Fibroblast of skin of right biceps (primary cell): ENCODE data around the gene CDK17.

Experiments
- DNase-seq: peaks from one replicate; pipeline ENCODE4 v3.0.0-alpha.2; 2013

Gene CDK17

DNA sequence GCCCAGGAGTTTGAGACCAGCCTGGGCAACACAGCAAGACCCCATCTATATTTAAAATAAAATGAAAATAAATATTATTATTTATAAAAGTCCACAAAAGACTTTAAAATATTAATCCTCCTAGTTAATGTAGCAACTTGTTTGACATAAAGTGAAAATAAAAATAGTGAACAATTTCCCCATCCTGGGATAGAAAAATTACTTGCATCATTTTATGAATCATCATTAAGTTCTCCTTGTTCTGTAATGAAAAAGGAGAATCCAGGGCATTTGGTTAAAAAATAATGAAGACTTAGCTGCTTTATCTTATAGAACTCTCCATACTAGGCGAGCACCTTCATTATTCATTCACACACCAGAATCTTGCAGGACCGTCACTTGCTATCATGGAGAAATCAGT lies 140.0 kb downstream of the CDK17 start:
- no peak for DNase-seq

DNA sequence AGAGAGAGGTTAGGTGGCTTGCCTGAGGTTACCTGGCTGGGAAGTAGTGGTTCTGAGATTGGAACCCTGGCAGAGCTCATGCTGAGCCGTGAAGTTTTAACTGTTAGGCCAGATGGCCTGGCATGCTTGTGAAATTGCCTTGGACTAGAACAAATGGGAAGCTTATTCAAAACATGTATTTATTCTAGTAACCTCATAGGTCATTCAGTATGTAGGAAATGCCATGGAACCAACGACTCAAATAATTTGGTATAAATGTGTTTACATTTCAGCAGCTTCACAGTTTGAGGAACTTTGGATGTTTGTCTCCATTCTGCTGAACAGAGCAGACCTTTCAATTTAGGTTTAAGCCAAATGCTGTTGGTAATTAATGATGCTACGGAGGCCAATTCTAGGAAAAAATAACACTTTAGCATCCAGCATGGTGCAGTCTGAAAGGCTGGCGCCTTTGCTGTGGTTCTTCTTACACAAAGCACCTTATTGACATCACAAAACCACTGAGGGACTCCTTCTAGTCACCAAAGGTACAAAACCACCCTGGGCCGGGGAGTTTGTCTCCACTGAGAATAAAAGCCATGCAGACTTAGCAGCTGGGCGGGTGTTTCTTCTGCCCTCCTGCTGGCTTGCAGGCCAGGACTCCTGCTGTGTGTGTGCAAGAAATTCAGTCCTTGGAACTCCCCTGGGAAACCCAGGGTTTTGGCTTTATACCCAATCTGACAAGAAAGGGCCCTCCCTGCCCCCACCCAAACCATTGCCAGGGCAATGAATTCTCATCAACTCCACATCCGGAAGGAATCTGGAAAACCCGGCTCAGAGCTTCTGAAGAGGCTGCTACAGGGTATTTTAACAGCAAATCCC lies 141.9 kb downstream of the CDK17 start:
- DNase-seq = peak; percentile 81

DNA sequence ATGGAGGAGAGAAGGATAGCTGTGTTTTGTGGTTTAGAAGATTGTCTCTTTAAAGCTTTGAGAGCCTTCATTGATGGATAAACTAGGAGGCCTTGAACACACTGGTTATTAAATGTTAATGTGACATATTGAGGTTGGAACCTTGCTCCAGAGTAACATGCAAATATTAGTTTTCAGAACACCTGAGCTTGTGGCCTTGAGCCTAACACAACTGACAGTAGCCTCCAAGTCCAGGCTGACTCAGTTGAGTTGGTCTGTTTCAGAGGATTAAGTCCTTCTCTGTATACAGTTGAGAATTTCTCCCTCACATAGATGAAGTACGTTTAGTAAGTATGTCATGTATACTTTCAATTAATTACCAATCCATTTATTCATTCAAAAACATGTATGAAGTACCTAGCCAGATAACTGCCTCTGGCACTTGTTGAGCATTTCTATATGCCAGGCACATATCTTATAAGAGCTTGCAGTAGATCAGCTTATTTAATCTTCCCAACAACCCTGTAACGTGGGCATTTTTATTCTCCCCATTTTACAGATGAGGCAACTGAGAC lies 142.6 kb downstream of the CDK17 start:
- DNase-seq = no peak

DNA sequence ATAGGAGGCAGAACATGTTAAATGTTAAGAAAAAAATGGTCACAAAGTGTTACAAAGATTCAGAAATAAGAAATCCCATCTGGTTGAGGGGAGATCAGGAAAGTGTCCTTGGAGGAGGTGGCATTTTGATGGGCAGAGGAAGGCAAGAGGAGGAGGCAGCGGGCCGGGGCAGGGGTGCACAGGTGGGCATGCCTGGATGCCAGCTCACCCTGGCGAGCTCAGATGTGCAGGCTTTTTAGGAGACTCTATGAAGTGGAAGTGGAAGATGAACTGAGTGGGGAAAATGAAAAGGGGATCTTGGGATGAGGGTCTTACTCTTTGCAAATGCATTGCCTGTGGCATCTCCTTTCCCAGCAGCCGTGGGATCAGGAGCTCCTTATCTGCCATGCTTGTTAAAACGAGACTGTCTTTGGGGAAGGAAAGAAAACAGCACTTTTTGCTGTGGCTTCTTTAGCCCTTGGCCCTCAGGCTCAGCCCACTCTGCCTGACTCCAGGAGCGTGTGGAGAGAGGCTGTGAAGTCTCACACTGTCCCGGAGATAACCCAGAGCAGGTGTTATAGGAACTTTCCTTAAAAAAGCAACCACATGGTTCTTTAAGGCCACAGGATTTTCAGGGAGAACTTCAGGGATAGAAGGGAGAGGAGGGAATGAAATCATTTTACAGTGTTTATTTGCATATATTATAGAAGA lies 143.4 kb downstream of the CDK17 start:
- no peak for DNase-seq

DNA sequence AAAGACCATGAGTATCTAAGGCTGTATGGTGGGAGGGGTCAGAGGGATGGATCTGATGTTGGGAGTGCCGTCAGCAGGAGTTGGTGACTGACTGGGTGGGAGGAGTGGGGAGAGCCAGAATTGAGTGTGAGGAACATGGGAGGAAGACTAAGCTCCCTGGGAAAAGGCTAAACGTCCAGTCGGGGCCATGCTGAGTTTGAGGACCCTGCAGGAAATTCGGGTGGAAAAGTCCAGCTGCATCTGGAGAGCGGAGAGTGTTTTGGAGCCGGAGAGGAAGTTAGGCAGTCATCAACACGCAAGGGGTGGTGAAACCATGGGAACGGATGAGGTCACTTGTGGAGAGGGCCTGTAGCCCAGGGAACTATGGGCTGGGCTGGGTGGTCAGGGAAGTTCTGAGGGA lies 145.2 kb downstream of the CDK17 start:
- DNase-seq = peak; percentile 26

DNA sequence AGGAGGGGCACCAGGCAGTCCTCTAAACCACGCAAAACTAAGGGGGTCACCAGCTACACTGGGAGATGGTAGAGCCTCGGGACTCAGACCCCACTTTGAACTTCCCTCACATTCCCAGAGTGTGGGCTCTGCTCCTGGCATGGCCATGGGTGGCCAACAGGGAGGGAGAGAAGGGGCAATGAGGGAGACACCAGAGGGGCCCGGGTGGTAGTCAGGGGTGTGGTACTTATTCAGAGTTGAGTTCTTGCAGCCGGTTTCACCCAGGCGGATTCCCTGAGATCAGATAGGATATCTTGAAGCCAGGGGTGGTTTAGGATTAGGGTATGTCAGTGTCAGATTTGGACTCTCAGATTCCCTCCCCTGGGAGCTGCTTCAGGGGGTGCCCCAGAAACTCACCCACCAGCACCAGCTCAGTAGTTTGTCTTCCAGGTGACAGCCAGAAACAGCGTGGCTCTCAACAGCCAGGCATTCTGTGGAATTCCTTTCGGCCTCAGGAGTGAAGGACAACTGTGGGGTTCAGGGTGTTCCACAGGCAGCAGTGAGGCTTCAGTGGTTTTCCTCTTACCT lies 150.0 kb downstream of the CDK17 start:
- no peak for DNase-seq

DNA sequence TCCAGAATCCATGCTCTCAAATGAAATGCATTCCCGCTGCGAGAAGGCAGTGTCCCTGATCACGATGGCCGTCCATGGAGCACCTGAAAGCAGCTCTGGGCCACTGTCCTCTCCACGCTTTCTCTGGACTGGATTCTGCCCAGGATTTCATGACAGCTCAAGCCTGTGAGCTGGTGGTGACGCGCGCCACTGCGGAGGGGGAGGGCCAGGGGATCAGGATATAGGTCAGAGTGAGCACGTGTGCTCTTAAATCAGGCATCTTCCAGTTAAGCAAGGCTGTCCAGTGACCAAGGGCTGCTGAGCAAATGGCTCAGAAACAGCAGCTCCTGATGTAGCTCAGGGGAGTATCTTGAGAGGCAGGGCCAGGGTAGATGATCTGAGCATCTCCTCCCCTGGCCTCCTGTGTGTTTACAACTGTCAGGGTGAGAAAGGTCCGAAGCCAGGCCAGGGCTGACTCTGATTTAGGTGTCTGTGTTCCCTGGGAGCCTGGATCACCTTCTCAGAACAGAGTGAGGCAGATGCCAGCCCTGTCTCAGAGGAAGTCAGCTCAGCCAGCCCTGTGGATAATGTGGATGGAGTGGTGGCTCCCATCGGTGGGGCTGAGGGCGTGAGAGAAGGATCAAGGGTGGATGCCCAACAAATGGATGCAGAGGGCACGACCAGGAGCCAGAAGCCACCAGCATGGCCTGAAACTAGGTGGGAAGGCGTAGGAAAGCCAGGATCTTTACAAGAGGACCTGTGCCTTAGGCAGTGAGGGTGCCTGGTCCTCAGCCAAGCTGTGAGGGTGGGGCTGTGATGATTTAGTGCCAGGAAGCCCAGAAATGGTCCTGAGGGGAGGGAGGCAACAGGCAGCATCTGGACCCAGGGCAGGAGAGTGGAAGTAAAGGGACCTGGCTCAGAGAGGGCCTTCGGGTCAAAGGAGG lies 150.8 kb downstream of the CDK17 start:
- peak; percentile 53 for DNase-seq

DNA sequence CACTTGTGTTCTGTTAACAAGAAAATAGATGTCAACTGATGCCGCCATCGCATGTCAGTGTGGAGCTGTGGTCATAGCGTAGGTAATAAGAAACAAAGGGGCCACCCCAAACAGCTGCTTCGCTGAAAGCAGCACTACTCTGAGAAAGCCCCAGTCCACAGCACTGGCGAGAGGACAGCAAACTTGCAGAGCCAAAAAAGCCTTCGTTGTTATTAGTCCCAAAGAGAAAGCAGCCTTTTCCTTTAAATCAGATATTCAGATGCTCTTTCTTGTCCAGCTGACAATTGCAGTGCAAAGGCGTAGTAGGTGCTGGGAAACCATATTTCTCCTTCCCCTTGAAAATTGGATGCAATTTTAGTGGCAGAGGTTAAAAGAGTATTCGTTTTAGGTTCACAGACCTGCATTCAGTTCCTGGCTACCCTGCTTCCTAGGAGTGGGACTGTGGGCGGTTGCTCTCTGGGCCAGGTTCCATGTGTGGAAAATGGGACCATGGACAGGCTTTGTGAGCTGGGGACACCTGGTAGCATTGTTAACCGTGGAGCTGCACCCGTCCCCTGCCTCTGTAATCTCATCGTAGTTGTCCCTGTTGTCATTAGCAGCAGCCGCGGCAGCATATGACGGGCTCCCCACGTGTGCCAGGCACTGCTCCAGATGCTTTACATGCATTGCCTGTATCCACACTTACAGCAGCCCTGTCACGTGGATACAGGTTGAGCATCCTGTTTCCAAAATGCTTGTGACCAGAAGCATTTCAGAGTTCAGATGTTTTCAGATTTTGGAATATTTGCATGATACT lies 151.9 kb downstream of the CDK17 start:
- no peak for DNase-seq

DNA sequence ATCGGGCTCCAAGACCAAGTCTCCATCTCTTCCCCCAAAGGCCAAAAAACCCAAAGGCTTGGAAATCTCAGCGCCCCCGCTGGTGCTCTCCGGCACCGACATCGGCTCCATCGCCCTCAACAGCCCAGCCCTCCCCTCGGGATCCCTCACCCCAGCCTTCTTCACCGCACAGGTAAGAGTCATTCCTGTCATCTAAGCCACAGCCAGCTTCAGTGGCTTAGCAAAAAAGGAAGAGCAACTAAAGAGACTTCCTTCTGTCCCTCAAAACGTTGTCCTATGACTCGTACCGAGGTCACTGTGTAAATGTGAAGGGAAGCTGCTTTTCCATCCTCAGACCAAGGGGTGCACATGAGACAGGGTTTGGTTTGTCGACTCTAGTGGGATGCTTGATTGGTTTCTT lies 152.7 kb downstream of the CDK17 start:
- peak; percentile 70 for DNase-seq

DNA sequence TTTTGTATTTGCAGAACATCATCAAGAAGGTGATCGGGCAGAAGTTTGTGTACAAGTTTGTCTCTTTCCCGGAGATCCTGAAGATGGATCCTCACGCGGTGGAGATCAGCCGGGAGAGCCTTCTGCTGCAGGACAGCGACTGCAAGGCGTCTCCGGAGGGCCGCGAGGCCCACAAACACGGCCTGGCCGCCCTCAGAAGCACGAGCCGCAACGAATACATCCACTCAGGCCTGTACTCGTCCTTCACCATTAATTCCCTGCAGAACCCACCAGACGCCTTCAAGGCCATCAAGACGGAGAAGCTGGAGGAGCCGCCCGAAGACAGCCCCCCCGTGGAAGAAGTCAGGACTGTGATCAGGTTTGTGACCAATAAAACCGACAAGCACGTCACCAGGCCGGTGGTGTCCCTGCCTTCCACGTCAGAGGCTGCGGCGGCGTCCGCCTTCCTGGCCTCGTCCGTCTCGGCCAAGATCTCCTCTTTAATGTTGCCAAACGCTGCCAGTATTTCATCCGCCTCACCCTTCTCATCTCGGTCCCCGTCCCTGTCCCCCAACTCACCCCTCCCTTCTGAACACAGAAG lies 153.2 kb downstream of the CDK17 start:
- DNase-seq = no peak

DNA sequence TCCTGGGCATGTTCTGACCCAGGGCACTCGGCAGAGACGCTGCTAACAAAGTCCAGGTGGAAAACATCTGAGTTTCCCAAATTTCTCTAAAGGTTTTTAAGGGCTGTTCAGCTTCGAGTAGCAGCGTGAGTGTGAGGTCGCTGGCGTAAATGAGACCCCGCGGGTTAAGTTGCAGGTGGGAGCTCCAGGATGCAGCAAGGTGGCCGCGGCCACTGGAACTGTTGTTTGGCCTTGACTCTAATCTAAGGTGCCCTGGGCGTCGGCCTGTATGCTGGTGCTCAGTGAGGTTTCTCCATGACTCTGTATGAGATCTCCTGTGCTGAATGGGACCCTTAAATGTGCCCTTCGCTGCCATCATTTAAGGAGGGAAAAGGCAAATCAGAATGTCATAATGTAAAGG lies 155.4 kb downstream of the CDK17 start:
- DNase-seq = no peak

DNA sequence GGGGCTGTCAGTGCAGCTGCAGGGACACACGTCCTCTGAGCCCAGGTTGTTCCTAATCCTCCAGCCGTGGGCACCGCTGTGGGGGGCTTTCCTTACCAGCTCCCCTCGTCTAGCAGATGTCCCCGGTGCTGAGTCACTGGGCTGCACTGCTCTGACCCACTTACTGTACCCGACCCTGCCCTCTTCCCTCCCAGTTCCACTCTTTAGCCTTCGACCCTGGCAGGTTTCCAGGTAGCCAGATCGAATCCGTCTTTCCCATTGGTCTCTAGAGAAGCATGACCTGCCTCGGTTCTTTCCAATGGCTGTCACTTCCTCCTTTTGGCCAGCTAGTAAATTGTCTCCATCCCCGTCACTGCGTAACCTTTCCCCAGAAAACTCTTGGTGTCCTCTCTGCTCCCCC lies 157.6 kb downstream of the CDK17 start:
- no peak for DNase-seq

DNA sequence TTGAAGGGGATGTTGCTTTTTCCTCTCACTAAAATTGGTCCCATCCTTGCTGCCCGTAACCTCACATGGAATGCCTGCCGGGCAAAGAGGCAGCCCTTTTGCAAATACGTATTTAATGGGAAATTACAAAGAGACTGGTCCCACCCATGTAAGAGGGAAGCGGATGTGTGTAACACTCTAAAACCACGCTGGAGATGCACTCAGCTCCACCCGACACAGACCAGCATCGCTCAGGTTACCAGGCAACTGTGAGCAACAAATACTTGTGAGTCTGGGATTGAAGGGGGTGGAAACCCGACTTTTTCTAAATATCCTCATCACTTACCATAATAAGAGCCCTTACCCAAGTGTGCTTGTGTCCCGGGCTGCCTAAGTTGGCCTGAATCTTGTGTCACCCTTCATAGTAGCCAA lies 158.4 kb downstream of the CDK17 start:
- peak; percentile 74 for DNase-seq

DNA sequence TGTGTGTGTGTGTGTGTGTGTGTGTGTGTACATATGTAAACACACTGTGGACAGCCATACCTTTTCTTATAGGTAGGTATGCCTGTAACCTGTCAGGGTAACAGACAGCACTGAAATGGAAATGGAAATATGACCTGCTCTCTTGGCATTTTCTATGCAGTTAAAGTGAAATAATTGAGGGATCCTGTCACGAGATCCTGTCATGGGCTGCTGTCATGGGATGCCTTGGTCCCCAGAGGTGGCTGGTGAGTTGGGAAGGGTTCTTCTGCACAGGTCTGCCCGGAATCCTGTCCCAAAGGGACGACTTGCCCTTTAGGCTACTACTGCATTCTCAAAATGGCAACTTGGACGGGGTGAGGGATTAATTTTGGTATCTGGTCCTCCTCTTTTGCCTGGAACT lies 158.8 kb downstream of the CDK17 start:
- no peak for DNase-seq

DNA sequence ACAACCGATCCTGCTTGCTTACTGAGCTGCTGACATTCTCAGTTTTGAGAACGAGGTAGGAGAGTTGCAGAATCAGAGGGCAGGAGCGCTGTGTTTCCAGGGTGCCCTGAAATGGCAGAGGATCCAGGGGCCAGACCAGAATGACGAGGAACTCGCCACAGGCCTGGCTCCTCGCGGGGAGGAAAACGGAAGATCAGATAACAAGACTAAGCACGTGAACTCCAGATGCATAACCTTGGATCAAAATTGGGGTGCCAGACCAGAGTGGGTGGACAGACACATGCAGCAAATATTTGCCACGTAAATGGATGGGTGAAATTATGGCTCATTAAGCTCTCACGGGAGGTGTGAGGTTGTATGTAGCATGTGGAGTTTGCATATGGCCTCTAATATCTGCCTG lies 159.6 kb downstream of the CDK17 start:
- DNase-seq = no peak

DNA sequence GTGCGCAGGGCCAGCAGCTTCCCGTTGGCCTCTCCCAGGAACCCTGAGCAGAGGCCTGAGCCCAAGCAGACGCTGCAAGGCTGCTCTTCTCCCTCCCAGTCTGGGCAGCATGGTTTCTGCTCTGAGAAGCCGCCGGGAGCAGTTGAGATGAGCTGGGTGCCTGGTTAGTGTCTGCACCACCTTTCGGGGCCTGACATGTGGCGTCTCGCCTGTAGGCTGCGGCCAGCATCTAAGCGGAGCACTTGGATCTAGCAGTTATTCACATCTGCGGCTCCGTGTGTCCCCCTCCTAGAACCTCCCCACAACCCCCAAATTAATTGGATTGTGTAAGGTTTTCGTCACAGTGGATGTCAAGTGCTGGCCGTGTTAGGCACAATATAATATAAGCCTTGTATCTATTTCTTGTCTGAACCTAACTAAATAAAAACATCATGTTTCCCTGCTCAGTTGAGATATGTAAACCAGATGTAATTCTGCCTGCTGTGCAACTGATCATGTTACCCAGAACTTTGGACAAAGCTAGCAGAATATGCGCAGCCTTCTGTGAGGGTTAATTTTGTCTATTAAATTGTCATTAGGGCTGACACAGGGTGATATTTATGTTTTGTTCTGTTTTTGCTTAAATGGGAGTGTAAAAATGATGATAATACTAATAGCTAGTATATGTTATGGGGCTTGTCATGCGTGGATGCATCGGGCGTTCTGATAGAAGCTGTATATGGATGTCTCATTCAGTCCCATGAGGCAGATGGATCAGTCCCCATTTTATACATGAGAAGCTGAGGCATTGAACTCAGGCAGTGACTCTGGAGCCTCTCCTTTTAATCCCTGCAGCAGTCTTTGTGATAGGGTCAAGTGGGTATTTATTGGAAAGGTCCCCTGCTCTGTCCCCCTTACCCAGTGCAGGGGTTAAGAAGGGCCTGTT lies 160.3 kb downstream of the CDK17 start:
- peak; percentile 41 for DNase-seq

DNA sequence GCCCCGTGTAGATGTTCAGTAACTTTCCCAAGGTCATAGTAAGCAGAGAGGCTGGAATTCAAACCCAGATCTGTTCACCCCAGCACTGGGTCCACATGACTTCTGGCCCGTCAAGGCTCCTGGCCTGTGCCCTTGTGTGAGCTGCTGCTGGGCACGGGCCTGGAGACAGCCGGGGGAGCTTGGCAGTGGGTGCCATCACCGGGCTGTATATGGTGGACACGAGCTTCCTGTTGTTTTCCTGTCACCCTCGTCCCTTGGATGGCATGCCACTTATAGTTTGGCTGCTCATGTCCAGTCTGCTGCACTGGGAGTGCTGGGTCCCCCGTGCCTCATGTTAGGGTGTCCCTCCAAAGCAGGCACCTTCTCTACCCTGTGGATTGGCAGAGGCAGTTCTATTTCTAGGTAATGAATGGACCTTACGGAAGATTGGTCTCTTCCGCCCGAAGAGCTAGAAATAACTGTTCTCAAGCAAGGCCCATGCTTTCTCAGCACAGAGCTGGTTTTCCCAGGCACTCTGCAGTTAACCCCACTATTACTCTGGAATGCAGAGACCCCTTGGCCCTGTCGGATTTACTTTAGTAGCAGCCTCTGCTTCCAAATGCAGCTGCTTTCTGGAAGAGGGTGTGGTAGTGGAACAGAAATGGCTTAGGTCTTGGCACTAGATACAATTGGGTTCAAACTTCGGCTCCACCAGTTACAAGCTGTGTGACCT lies 161.7 kb downstream of the CDK17 start:
- no peak for DNase-seq

DNA sequence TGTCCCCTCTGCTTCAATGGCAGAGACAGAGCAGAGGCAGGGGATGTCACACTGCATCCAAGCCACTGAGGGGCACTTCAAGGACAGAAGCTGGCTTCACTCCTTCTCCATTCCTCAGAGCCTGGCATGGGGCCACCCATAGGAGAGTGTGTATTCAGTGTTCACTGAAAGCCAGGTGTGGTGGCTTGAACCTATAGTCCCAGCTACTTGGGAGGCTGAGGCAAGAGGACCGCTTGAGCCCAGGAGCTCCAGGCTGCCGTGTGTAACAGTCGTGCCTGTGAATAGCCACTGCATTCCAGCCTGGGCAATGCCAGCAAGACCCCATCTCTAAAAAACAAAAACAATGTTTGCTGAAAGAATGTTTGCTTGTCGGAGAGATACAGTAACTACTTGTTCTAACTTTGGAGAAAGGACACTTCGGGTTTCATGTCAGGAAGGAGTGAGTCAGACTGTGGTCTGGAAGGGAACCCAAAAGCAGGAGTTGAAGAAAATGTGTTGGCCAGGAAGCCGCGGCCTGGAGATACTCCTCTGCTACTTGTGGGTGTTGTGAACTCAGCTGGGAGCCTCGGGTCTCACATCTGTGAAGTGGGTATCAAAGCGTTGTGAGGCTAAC lies 162.7 kb downstream of the CDK17 start:
- peak; percentile 95 for DNase-seq

DNA sequence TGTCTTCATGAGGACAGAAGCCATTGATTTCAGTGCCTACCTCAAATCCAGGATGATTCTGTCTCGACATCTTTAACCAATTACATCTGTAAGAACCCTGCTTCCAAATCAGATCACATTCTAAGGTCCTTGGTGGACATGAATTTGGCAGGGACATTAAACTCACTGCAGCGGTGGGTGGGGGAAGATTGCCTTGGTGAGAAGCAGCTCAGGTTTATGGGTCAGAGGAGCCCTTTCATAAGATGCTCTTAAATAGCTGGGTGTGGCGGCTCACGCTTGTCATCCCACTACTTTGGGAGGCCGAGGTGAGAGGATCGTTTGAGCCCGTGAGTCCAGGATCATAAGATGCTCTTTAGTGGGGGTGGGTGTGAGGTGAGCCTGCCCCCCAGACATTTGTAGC lies 163.2 kb downstream of the CDK17 start:
- peak; percentile 35 for DNase-seq
